ENCODE measurements around the gene TLE6. TPM values are rescaled to one million over a fixed set of nuclear protein-coding genes. Genes with fewer than 3 reads are reported as not detected.
A peak's percentile ranks its signal among the peaks of the same experiment; 100 is the strongest.

The TLE6 gene
- total and polyA plus RNA-seq, 10 donors: 0.60 to 4.1 (median 2.0) TPM

GRCh38 chr19:3024870-3025548, 47.6 kb downstream of the TLE6 start:
- peaks cover 0 to 67% (median 15%) of the 10 kb centered on the region in 7 donors for H3K27me3 ChIP-seq (replicated peaks in 1 of 7)
- DNase-seq: no peak
- H3K27ac ChIP-seq: no peak overlapping the region
- H3K4me1 ChIP-seq: peaks cover 0 to 44% (median 32%) of the 10 kb centered on the region in 6 donors
- intact Hi-C loops (cut with DNase I; ENCODE audit: low total_unique reads): no loop called here
- no peak overlapping the region for H3K4me3 ChIP-seq
- 19 to 35% (median 22%) methylated on average over 22 to 30 of the region's 30 CpGs for WGBS, 5 donors
- TF ChIP-seq POLR2AphosphoS5 (IDR thresholded peaks at IDR 0.05) (no peak), CTCF (IDR thresholded peaks at IDR 0.05 in 8 of 11, conservative IDR thresholded peaks at IDR 0.05 in 3 of 11) (no peak), POLR2A (IDR thresholded peaks at IDR 0.05) (no peak)
- H3K9me3 ChIP-seq: no peaks in the 10 kb centered on the region
- peaks cover 0 to 4% (median 0%) of the 10 kb centered on the region in 6 donors for H3K36me3 ChIP-seq

- no peak overlapping the region for H3K27ac ChIP-seq
- H3K9me3 ChIP-seq: no peaks in the 10 kb centered on the region
- H3K27me3 ChIP-seq (replicated peaks in 1 of 7): peaks cover 0 to 72% (median 15%) of the 10 kb centered on the region in 7 donors
- intact Hi-C loops (cut with DNase I; ENCODE audit: low total_unique reads): no loop called here
- no peak overlapping the region for H3K4me3 ChIP-seq
- 67 to 79% (median 74%) methylated on average over 7 to 9 of the region's 9 CpGs for WGBS, 5 donors
- TF ChIP-seq POLR2A (IDR thresholded peaks at IDR 0.05) (no peak), POLR2AphosphoS5 (IDR thresholded peaks at IDR 0.05) (no peak), CTCF (IDR thresholded peaks at IDR 0.05 in 8 of 11, conservative IDR thresholded peaks at IDR 0.05 in 3 of 11) (no peak)
- DNase-seq: no peak
- no peaks in the 10 kb centered on the region for H3K36me3 ChIP-seq
- H3K4me1 ChIP-seq: peaks cover 0 to 45% (median 32%) of the 10 kb centered on the region in 6 donors
Observed at GRCh38 chr19:3025549-3025886, 48.2 kb downstream of the TLE6 start.

- intact Hi-C loops (cut with DNase I; ENCODE audit: low total_unique reads): no loop called here
- Histone ChIP-seq H3K27me3 (replicated peaks in 1 of 7) (peaks cover 0 to 74% (median 15%) of the 10 kb centered on the region in 7 donors), H3K27ac (no peak overlapping the region), H3K4me1 (peaks cover 0 to 45% (median 32%) of the 10 kb centered on the region in 6 donors), H3K9me3 (no peaks in the 10 kb centered on the region), H3K4me3 (no peak overlapping the region), H3K36me3 (no peaks in the 10 kb centered on the region)
- TF ChIP-seq POLR2AphosphoS5 (IDR thresholded peaks at IDR 0.05): no peak
- TF ChIP-seq POLR2A (IDR thresholded peaks at IDR 0.05): no peak
- no peak for TF ChIP-seq CTCF (IDR thresholded peaks at IDR 0.05 in 8 of 11, conservative IDR thresholded peaks at IDR 0.05 in 3 of 11)
- no peak for DNase-seq
- 82 to 100% (median 90%) methylated on average over 1 of the region's 1 CpG for WGBS, 5 donors
Observed at GRCh38 chr19:3026768-3027167, 49.4 kb downstream of the TLE6 start.

GRCh38 chr19:3027292-3027691, 49.9 kb downstream of the TLE6 start:
- H3K9me3 ChIP-seq: no peaks in the 10 kb centered on the region
- H3K4me3 ChIP-seq: peak overlapping the region in 2 of 8 donors; percentile 49 to 73
- peaks cover 0 to 74% (median 15%) of the 10 kb centered on the region in 7 donors for H3K27me3 ChIP-seq (replicated peaks in 1 of 7)
- WGBS, 5 donors: 57 to 77% (median 73%) methylated on average over 2 of the region's 2 CpGs
- peak overlapping the region in 3 of 8 donors; percentile 67 to 82 (median 75) for H3K27ac ChIP-seq
- TF ChIP-seq POLR2A (IDR thresholded peaks at IDR 0.05): no peak
- no peak for TF ChIP-seq POLR2AphosphoS5 (IDR thresholded peaks at IDR 0.05)
- no peak for TF ChIP-seq CTCF (IDR thresholded peaks at IDR 0.05 in 8 of 11, conservative IDR thresholded peaks at IDR 0.05 in 3 of 11)
- DNase-seq: no peak
- H3K36me3 ChIP-seq: no peaks in the 10 kb centered on the region
- intact Hi-C loops (cut with DNase I; ENCODE audit: low total_unique reads): no loop called here
- H3K4me1 ChIP-seq: peaks cover 0 to 45% (median 32%) of the 10 kb centered on the region in 6 donors
